ENCODE results near the gene CCDC134. TPM values are rescaled to one million over a fixed set of nuclear protein-coding genes. Genes with fewer than 3 reads are reported as not detected.
A peak's percentile ranks its signal among the peaks of the same experiment; 100 is the strongest.

CCDC134 gene
- total RNA-seq, 1 experiment from 2014 or later, result 16.7 TPM

DNA sequence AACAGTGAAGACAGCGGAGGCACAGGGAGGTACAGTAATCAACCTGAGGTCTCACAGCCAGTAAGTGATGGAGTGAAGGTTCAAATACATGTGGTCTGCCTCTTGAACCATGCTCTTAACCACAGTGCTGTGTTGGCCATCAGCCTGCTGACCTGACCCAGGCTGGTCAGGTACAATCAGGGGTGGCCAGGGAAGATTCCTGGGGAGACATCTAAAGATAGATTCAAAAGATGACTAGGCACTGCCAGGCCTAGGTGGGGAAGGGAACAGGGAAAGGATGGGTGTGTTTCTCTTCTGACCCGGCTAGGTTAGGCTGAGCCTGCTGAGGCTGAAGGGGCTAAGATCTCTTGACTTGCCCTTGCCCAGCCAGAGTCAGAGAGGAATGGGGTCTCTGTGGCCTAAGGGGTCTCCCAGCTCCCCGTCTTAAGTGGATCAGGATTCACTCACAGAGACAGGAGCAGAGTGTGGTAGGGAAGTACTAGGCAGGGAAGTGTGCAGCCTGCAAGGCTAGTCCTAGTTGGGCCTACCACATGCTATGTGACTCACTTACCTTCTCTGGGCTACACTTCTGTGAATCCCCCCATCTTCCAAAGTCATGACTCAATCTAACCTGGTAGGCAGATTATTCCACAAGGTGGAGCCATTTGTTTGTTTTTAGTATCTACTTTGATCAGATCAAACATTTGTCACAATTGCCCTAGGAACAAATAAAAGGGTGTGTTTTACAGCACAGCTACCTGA, 22.0 kb downstream of the CCDC134 start:
- peak; percentile 60 for ATAC-seq
- TF ChIP-seq, protein P1, sequence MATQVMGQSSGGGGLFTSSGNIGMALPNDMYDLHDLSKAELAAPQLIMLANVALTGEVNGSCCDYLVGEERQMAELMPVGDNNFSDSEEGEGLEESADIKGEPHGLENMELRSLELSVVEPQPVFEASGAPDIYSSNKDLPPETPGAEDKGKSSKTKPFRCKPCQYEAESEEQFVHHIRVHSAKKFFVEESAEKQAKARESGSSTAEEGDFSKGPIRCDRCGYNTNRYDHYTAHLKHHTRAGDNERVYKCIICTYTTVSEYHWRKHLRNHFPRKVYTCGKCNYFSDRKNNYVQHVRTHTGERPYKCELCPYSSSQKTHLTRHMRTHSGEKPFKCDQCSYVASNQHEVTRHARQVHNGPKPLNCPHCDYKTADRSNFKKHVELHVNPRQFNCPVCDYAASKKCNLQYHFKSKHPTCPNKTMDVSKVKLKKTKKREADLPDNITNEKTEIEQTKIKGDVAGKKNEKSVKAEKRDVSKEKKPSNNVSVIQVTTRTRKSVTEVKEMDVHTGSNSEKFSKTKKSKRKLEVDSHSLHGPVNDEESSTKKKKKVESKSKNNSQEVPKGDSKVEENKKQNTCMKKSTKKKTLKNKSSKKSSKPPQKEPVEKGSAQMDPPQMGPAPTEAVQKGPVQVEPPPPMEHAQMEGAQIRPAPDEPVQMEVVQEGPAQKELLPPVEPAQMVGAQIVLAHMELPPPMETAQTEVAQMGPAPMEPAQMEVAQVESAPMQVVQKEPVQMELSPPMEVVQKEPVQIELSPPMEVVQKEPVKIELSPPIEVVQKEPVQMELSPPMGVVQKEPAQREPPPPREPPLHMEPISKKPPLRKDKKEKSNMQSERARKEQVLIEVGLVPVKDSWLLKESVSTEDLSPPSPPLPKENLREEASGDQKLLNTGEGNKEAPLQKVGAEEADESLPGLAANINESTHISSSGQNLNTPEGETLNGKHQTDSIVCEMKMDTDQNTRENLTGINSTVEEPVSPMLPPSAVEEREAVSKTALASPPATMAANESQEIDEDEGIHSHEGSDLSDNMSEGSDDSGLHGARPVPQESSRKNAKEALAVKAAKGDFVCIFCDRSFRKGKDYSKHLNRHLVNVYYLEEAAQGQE (IDR thresholded peaks at IDR 0.05; ENCODE audit: insufficient read depth in 1 of 2, low read depth in 2 of 2, low read length in 1 of 2), result no peak
- TF ChIP-seq TCF7L2 (IDR thresholded peaks at IDR 0.05; ENCODE audit: low read depth, low read length), result no peak
- no peak for TF ChIP-seq SIN3A (IDR thresholded peaks at IDR 0.05; ENCODE audit: borderline replicate concordance, insufficient read depth, low read depth, low read length)
- no peak for TF ChIP-seq POLR2AphosphoS5 (IDR thresholded peaks at IDR 0.05; ENCODE audit: low read depth, low read length)
- TF ChIP-seq, protein P2, sequence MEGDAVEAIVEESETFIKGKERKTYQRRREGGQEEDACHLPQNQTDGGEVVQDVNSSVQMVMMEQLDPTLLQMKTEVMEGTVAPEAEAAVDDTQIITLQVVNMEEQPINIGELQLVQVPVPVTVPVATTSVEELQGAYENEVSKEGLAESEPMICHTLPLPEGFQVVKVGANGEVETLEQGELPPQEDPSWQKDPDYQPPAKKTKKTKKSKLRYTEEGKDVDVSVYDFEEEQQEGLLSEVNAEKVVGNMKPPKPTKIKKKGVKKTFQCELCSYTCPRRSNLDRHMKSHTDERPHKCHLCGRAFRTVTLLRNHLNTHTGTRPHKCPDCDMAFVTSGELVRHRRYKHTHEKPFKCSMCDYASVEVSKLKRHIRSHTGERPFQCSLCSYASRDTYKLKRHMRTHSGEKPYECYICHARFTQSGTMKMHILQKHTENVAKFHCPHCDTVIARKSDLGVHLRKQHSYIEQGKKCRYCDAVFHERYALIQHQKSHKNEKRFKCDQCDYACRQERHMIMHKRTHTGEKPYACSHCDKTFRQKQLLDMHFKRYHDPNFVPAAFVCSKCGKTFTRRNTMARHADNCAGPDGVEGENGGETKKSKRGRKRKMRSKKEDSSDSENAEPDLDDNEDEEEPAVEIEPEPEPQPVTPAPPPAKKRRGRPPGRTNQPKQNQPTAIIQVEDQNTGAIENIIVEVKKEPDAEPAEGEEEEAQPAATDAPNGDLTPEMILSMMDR (IDR thresholded peaks at IDR 0.05), result no peak
- in situ Hi-C loops (cut with HindIII; ENCODE audit: low pct_unique_long_range_greater_than_20kb, low sequenced_read_pairs), result no loop called here

DNA sequence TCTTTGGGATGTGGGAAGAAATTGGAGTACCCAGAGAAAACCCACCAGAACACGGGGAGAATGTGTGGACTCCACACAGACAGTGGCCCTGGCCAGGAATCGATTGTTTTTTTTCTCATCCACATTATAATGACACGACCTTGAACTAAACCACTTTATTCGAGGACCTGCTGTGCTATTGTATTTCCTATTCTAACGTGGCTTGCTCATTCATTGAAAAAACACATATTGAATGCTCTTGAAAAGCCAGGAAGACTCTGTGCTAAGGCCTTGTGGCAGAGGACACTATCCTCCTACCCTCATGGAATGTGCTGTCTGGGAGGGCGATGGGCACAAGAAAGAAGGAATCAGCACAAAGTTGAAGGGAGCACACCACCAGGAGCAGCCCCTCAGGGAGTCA, 23.3 kb downstream of the CCDC134 start:
- POLR2A ChIA-PET, result no interaction called here
- DNase-seq (ENCODE audit: low read depth, low spot score), result no peak
- Histone ChIP-seq H3K36me3 (ENCODE audit: control insufficient read depth, insufficient read depth, low read length) (no peaks in the 10 kb centered on the region), H3K27ac (ENCODE audit: low read length) (no peak overlapping the region), H3K27me3 (ENCODE audit: control insufficient read depth, insufficient read depth, low read length) (no peaks in the 10 kb centered on the region), H3K4me1 (ENCODE audit: control insufficient read depth, insufficient read depth, low read length) (no peaks in the 10 kb centered on the region), H3K9me3 (ENCODE audit: control insufficient read depth, insufficient read depth, low read depth, low read length) (no peaks in the 10 kb centered on the region), H3K4me3 (ENCODE audit: low read depth in 2 of 2, low read length in 2 of 2) (no peak overlapping the region)
- BruUV-seq (replicated peaks), result no TSS peak
- no peak for TF ChIP-seq TCF7L2 (IDR thresholded peaks at IDR 0.05; ENCODE audit: low read depth, low read length)
- no peak for TF ChIP-seq SIN3A (IDR thresholded peaks at IDR 0.05; ENCODE audit: borderline replicate concordance, insufficient read depth, low read depth, low read length)
- no peak for TF ChIP-seq POLR2AphosphoS5 (IDR thresholded peaks at IDR 0.05; ENCODE audit: low read depth, low read length)
- TF ChIP-seq, protein P2 (IDR thresholded peaks at IDR 0.05), result no peak
- TF ChIP-seq, protein P1 (IDR thresholded peaks at IDR 0.05; ENCODE audit: insufficient read depth in 1 of 2, low read depth in 2 of 2, low read length in 1 of 2), result no peak
- ATAC-seq, result no peak
- intact Hi-C loops (cut with micrococcal nuclease; ENCODE audit: unreplicated experiment), result no loop called here
- CTCF ChIA-PET, result no interaction called here
- in situ Hi-C loops (cut with HindIII; ENCODE audit: low pct_unique_long_range_greater_than_20kb, low sequenced_read_pairs), result no loop called here

More for the DNA sequence above, 22.0 kb downstream of the CCDC134 start:
- Histone ChIP-seq H3K27me3 (ENCODE audit: control insufficient read depth, insufficient read depth, low read length) (no peaks in the 10 kb centered on the region), H3K9me3 (ENCODE audit: control insufficient read depth, insufficient read depth, low read depth, low read length) (no peaks in the 10 kb centered on the region), H3K4me1 (ENCODE audit: control insufficient read depth, insufficient read depth, low read length) (no peaks in the 10 kb centered on the region), H3K4me3 (ENCODE audit: low read depth in 2 of 2, low read length in 2 of 2) (no peak overlapping the region), H3K36me3 (ENCODE audit: control insufficient read depth, insufficient read depth, low read length) (no peaks in the 10 kb centered on the region), H3K27ac (ENCODE audit: low read length) (no peak overlapping the region)
- POLR2A ChIA-PET, result no interaction called here
- intact Hi-C loops (cut with micrococcal nuclease; ENCODE audit: unreplicated experiment), result no loop called here
- BruUV-seq (replicated peaks), result no TSS peak
- CTCF ChIA-PET, result interaction anchor here (0.6 to 1.3 kb wide), 3 partner anchors 103 to 125 kb away, joined by 3 to 5 read pairs (median 3); no protein-coding TSS in a partner anchor
- peak; percentile 33 for DNase-seq (ENCODE audit: low read depth, low spot score)
